ENCODE measurements around the gene PPP1R2B.
"Not testable (repeated sequence)": the region's sequence is repeated elsewhere in the genome, so short reads cannot be mapped to it uniquely, and the experiment has no call there.

The PPP1R2B gene

DNA sequence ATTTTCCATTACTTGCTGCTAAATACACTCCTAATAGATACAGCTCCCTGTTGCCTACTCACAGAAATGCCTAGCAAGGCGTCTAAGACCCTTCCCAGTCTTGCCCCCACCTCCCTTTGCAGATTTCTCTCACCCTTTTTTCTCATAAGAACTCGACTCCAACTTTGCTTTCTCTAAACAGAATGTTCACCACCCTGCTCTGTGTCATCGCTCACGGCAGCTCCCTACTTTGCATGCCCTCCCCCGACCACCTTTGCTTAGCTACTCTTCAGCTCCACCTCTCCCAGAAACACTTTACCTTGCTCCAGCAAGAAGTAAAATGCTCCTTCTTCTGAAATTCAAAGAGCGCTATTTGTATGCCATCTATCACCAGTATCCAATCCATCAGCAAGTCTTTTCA, 15.2 kb upstream of the PPP1R2B start:
- Histone ChIP-seq H3K36me3 (ENCODE audit: control insufficient read depth, insufficient read depth, low read length) (no peaks in the 10 kb centered on the region), H3K9ac (ENCODE audit: low read depth, low read length) (no peak overlapping the region), H3K9me3 (ENCODE audit: control insufficient read depth, insufficient read depth, low read length) (no peaks in the 10 kb centered on the region), H3K4me1 (ENCODE audit: control insufficient read depth, insufficient read depth, low read length) (peaks cover 2% of the 10 kb centered on the region), H3K27me3 (ENCODE audit: control insufficient read depth, insufficient read depth, low read length) (no peaks in the 10 kb centered on the region), H3K4me3 (ENCODE audit: low read depth, low read length) (no peak overlapping the region)

- H3K4me3 ChIP-seq (ENCODE audit: low read depth, low read length): no peak overlapping the region
- no peaks in the 10 kb centered on the region for H3K27me3 ChIP-seq (ENCODE audit: control insufficient read depth, insufficient read depth, low read length)
- no peaks in the 10 kb centered on the region for H3K36me3 ChIP-seq (ENCODE audit: control insufficient read depth, insufficient read depth, low read length)
- peaks cover 2% of the 10 kb centered on the region for H3K4me1 ChIP-seq (ENCODE audit: control insufficient read depth, insufficient read depth, low read length)
- no peak overlapping the region for H3K9ac ChIP-seq (ENCODE audit: low read depth, low read length)
- H3K9me3 ChIP-seq (ENCODE audit: control insufficient read depth, insufficient read depth, low read length): no peaks in the 10 kb centered on the region
These were observed 14.2 kb upstream of the PPP1R2B start for GRCh38 chr5:156835905-156836304.

DNA sequence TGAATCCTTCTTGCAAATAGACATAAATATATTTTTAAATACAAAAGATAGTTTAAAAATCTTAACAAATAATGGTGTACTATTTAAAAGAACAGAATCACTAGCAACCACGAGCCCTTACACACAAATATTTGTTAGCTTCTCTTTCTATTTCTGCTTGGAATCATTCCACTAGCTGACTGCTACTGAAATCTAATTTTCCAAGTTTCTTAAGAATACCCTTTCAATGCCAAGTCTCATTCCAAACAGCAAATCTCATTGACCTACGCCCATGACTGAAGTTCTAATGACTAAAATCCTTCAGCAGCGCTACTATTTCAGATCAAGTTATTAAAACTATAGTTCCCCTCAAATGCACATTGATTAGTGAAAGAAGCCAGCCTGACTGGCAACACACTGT, 13.2 kb upstream of the PPP1R2B start:
- no peaks in the 10 kb centered on the region for H3K9me3 ChIP-seq (ENCODE audit: control insufficient read depth, insufficient read depth, low read length)
- H3K4me1 ChIP-seq (ENCODE audit: control insufficient read depth, insufficient read depth, low read length): peaks cover 2% of the 10 kb centered on the region
- no peaks in the 10 kb centered on the region for H3K27me3 ChIP-seq (ENCODE audit: control insufficient read depth, insufficient read depth, low read length)
- no peak overlapping the region for H3K9ac ChIP-seq (ENCODE audit: low read depth, low read length)
- no peak overlapping the region for H3K4me3 ChIP-seq (ENCODE audit: low read depth, low read length)
- no peaks in the 10 kb centered on the region for H3K36me3 ChIP-seq (ENCODE audit: control insufficient read depth, insufficient read depth, low read length)

- H3K4me1 ChIP-seq (ENCODE audit: control insufficient read depth, insufficient read depth, low read length): peaks cover 2% of the 10 kb centered on the region
- H3K36me3 ChIP-seq (ENCODE audit: control insufficient read depth, insufficient read depth, low read length): no peaks in the 10 kb centered on the region
- H3K27me3 ChIP-seq (ENCODE audit: control insufficient read depth, insufficient read depth, low read length): no peaks in the 10 kb centered on the region
- H3K9ac ChIP-seq (ENCODE audit: low read depth, low read length): no peak overlapping the region
- H3K9me3 ChIP-seq (ENCODE audit: control insufficient read depth, insufficient read depth, low read length): no peaks in the 10 kb centered on the region
- no peak overlapping the region for H3K4me3 ChIP-seq (ENCODE audit: low read depth, low read length)
These were observed 11.1 kb upstream of the PPP1R2B start for GRCh38 chr5:156838961-156839360.

DNA sequence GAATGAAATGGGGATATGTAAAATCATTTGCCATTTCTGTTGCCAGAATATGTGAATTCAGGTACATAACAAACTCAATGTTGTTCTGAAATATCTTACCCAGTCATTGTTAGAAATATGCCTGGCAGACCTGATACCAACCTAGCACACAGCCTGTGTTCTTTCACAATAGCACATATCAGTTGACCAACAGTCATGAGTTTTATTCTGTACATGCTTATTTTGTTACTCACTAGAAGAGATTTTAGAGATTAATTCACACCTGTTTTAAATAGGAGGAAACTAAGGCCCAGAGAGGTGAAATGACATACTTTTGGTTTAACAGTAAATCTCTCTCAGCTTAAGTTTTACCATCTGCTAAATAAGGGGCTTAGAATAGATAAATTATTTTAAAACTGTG, 8.4 kb upstream of the PPP1R2B start:
- Histone ChIP-seq H3K27me3 (ENCODE audit: control insufficient read depth, insufficient read depth, low read length) (no peaks in the 10 kb centered on the region), H3K9me3 (ENCODE audit: control insufficient read depth, insufficient read depth, low read length) (no peaks in the 10 kb centered on the region), H3K4me3 (ENCODE audit: low read depth, low read length) (no peak overlapping the region), H3K9ac (ENCODE audit: low read depth, low read length) (no peak overlapping the region), H3K4me1 (ENCODE audit: control insufficient read depth, insufficient read depth, low read length) (no peaks in the 10 kb centered on the region), H3K36me3 (ENCODE audit: control insufficient read depth, insufficient read depth, low read length) (no peaks in the 10 kb centered on the region)

GRCh38 chr5:156846914-156847313, 3.2 kb upstream of the PPP1R2B start:
- H3K4me1 ChIP-seq (ENCODE audit: control insufficient read depth, insufficient read depth, low read length): no peaks in the 10 kb centered on the region
- no peak overlapping the region for H3K9ac ChIP-seq (ENCODE audit: low read depth, low read length)
- no peaks in the 10 kb centered on the region for H3K36me3 ChIP-seq (ENCODE audit: control insufficient read depth, insufficient read depth, low read length)
- no peaks in the 10 kb centered on the region for H3K27me3 ChIP-seq (ENCODE audit: control insufficient read depth, insufficient read depth, low read length)
- no peak overlapping the region for H3K4me3 ChIP-seq (ENCODE audit: low read depth, low read length)
- H3K9me3 ChIP-seq (ENCODE audit: control insufficient read depth, insufficient read depth, low read length): no peaks in the 10 kb centered on the region

GRCh38 chr5:156848447-156848846, 1.6 kb upstream of the PPP1R2B start:
- H3K4me3 ChIP-seq (ENCODE audit: low read depth, low read length); H3K9ac ChIP-seq (ENCODE audit: low read depth, low read length); H3K27me3 ChIP-seq (ENCODE audit: control insufficient read depth, insufficient read depth, low read length); H3K36me3 ChIP-seq (ENCODE audit: control insufficient read depth, insufficient read depth, low read length); H3K4me1 ChIP-seq (ENCODE audit: control insufficient read depth, insufficient read depth, low read length); H3K9me3 ChIP-seq (ENCODE audit: control insufficient read depth, insufficient read depth, low read length): not testable (repeated sequence)

- Histone ChIP-seq H3K36me3 (ENCODE audit: control insufficient read depth, insufficient read depth, low read length) (no peaks in the 10 kb centered on the region), H3K4me3 (ENCODE audit: low read depth, low read length) (no peak overlapping the region), H3K9ac (ENCODE audit: low read depth, low read length) (no peak overlapping the region), H3K4me1 (ENCODE audit: control insufficient read depth, insufficient read depth, low read length) (no peaks in the 10 kb centered on the region), H3K27me3 (ENCODE audit: control insufficient read depth, insufficient read depth, low read length) (no peaks in the 10 kb centered on the region), H3K9me3 (ENCODE audit: control insufficient read depth, insufficient read depth, low read length) (no peaks in the 10 kb centered on the region)
These were observed 1.8 kb downstream of the PPP1R2B start for GRCh38 chr5:156851880-156852279.

GRCh38 chr5:156853055-156853454, 3.0 kb downstream of the PPP1R2B start:
- not testable (repeated sequence) for H3K9ac ChIP-seq (ENCODE audit: low read depth, low read length); H3K4me3 ChIP-seq (ENCODE audit: low read depth, low read length); H3K36me3 ChIP-seq (ENCODE audit: control insufficient read depth, insufficient read depth, low read length); H3K27me3 ChIP-seq (ENCODE audit: control insufficient read depth, insufficient read depth, low read length); H3K4me1 ChIP-seq (ENCODE audit: control insufficient read depth, insufficient read depth, low read length); H3K9me3 ChIP-seq (ENCODE audit: control insufficient read depth, insufficient read depth, low read length)

DNA sequence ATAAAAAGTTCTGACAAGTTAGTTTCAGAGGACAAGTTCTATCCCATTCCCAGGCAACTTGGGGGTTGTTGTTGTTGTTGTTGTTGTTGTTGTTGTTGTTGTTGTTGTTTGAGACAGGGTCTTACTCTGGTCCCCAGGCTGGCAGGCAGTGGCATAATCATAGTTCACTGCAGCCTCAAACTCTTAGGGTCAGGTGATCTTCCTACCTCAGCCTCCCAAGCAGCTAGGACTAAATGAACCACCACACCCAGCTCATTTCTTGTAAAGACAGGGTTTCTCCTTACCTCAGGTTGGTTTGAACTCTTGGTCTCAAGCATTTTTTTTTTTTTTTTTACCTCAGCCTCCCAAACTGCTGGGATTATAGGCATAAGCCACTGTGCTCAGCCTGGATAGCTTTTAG, 15.3 kb downstream of the PPP1R2B start:
- H3K36me3 ChIP-seq (ENCODE audit: control insufficient read depth, insufficient read depth, low read length): no peaks in the 10 kb centered on the region

GRCh38 chr5:156870498-156870839, 20.4 kb downstream of the PPP1R2B start:
- Histone ChIP-seq H3K27me3 (ENCODE audit: control insufficient read depth, insufficient read depth, low read length) (no peaks in the 10 kb centered on the region), H3K36me3 (ENCODE audit: control insufficient read depth, insufficient read depth, low read length) (no peaks in the 10 kb centered on the region), H3K4me1 (ENCODE audit: control insufficient read depth, insufficient read depth, low read length) (no peaks in the 10 kb centered on the region), H3K9me3 (ENCODE audit: control insufficient read depth, insufficient read depth, low read length) (no peaks in the 10 kb centered on the region), H3K4me3 (ENCODE audit: low read depth, low read length) (no peak overlapping the region), H3K9ac (ENCODE audit: low read depth, low read length) (no peak overlapping the region)

More for the DNA sequence above, 15.3 kb downstream of the PPP1R2B start:
- Histone ChIP-seq H3K4me3 (ENCODE audit: low read depth, low read length) (no peak overlapping the region), H3K4me1 (ENCODE audit: control insufficient read depth, insufficient read depth, low read length) (no peaks in the 10 kb centered on the region), H3K27me3 (ENCODE audit: control insufficient read depth, insufficient read depth, low read length) (no peaks in the 10 kb centered on the region), H3K9me3 (ENCODE audit: control insufficient read depth, insufficient read depth, low read length) (no peaks in the 10 kb centered on the region), H3K9ac (ENCODE audit: low read depth, low read length) (no peak overlapping the region)

- Histone ChIP-seq H3K9me3 (ENCODE audit: control insufficient read depth, insufficient read depth, low read length) (no peaks in the 10 kb centered on the region), H3K9ac (ENCODE audit: low read depth, low read length) (no peak overlapping the region), H3K4me1 (ENCODE audit: control insufficient read depth, insufficient read depth, low read length) (no peaks in the 10 kb centered on the region), H3K27me3 (ENCODE audit: control insufficient read depth, insufficient read depth, low read length) (no peaks in the 10 kb centered on the region), H3K36me3 (ENCODE audit: control insufficient read depth, insufficient read depth, low read length) (no peaks in the 10 kb centered on the region), H3K4me3 (ENCODE audit: low read depth, low read length) (no peak overlapping the region)
These were observed 21.1 kb downstream of the PPP1R2B start for GRCh38 chr5:156871212-156871611.

All from iPS-15b (cell line).